Epithelial cell of proximal tubule (primary cell): ENCODE data around the gene BRINP2. TPM values are rescaled to one million over a fixed set of nuclear protein-coding genes. Genes with fewer than 3 reads are reported as not detected.

ENCODE experiments used
- DNase-seq: peaks from one replicate; pipeline ENCODE4 v3.0.0-alpha.2; 2011; ENCODE audit warnings: low read depth
- H3K4me3 ChIP-seq: 2 replicates; pipeline ENCODE4 v1.5.1; 2011; ENCODE audit warnings: low read depth, mild to moderate bottlenecking, low read length
- total RNA-seq: library from RNA; depleted of rRNA; stranded (reverse); fragments of >200 nt; gene quantifications from 2 replicates; pipeline ENCODE4 v1.2.3, GENCODE V29; 2015
- TF ChIP-seq, protein P1 (sequence below): conservative IDR thresholded peaks from 2 replicates; pipeline ENCODE4 v1.5.1; 2012; ENCODE audit warnings: low read depth, mild to moderate bottlenecking, low read length

The BRINP2 gene
- total RNA-seq, 1 donor from 2014 or later: not detected

DNA sequence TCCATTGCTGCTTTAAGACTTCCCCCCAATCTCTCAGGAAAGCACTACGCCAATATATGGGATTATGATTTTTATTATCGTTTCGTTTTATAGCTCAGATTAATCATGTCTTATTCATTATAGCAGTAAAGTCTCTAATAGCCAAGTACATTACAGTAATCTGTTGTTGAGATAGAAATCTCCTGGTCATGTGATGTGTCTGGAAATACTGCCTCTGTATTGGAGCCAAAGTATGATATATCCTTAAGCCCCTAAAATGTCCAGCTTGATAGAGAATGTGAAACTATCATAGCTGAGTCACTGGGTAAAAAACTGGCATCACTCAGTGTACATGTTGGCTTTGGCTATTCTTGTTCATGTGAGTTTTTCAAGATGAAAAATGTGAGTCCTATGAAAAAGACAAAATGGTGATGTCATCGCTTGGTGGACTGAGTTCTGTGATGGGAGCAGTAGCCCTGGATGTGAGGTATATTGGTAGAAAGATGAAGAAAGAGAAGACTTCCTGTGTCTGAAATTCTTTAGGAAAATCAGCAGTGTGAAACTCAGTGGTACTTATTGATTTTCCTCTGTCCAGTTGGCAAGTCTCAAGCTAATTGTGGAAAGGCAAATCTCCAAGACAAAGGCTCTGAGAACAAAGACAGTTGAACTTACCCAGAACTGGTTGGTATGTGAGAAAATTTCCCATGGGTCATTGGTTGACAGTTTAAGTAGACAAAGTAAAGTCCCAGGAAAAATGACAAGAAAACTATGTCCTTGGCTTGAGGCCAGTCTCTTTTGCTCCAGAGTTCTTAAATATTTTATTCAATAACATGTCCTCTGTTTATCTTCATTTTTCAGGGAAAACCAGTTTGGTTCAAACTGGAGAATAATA, 76.2 kb downstream of the BRINP2 start:
- H3K4me3 ChIP-seq: no peak overlapping the region
- TF ChIP-seq, protein P1, sequence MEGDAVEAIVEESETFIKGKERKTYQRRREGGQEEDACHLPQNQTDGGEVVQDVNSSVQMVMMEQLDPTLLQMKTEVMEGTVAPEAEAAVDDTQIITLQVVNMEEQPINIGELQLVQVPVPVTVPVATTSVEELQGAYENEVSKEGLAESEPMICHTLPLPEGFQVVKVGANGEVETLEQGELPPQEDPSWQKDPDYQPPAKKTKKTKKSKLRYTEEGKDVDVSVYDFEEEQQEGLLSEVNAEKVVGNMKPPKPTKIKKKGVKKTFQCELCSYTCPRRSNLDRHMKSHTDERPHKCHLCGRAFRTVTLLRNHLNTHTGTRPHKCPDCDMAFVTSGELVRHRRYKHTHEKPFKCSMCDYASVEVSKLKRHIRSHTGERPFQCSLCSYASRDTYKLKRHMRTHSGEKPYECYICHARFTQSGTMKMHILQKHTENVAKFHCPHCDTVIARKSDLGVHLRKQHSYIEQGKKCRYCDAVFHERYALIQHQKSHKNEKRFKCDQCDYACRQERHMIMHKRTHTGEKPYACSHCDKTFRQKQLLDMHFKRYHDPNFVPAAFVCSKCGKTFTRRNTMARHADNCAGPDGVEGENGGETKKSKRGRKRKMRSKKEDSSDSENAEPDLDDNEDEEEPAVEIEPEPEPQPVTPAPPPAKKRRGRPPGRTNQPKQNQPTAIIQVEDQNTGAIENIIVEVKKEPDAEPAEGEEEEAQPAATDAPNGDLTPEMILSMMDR: no peak
- no peak for DNase-seq

DNA sequence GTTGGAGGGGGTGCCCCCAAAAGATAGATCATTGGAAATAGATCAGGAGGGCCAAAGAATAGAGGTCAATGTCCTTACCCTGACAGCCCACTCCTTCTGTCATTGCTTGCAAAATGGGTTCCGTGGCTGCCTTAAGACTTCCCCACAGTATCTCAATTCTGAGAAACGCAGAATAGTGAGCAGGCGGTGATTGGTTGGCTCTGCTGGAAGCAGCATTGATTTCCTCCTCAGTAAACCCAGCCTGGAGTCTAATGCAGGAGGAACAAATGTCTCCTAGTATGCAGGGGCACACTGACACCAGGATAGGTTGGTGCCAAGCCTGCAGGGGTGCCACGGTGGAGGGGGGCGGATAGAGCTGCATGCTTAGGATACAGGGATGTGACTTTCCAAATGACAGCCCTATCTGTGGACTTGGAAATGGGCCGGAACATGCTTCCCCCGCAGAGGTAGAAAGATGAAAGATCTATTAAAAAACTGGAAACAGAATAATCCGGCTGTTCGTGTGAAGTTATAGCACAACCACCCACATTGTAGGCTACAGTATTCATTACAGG, 76.9 kb downstream of the BRINP2 start:
- no peak overlapping the region for H3K4me3 ChIP-seq
- TF ChIP-seq, protein P1: no peak
- no peak for DNase-seq

DNA sequence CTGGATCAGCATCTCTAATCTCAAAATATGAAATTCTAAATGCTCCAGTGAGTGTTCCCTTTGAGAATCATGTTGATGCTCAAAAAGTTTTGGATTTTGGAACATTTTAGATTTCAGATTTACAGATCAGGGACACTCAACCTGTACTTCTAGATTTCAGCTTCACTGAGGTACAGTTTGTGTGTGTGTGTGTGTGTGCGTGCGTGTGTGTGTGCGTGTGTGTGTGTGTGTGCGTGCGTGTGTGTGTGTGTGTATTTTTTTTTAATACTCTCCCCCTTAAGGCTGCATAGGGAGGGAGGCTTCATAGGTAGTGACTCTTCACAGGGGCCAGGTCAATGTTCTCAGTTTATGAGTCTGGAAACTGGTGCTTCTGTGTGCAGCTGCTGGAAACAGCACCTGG, 77.5 kb downstream of the BRINP2 start:
- no peak for DNase-seq
- TF ChIP-seq, protein P1: no peak
- no peak overlapping the region for H3K4me3 ChIP-seq

DNA sequence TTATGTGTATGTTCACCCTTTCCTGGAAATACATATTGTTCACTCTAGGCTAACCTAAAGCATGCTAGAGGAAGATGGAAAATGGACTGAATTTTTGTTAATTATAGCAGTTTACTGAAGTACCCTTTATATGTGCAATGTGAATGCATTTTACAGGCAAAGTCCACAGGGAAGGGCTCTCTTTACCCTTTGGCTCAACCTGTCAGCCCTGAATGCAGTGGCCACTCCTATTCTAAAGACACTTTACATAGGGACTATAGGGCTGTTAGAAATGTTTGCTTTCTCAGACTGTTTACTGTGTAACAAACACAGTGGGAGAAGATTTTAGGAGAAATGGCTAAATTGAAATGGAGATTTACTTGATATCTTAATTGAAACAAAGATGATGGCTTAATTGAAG, 78.5 kb downstream of the BRINP2 start:
- no peak for DNase-seq
- H3K4me3 ChIP-seq: no peak overlapping the region
- TF ChIP-seq, protein P1: no peak

- DNase-seq: no peak
- TF ChIP-seq, protein P1: no peak
These were observed 82.1 kb downstream of the BRINP2 start for GRCh38 chr1:177252877-177253276.

DNA sequence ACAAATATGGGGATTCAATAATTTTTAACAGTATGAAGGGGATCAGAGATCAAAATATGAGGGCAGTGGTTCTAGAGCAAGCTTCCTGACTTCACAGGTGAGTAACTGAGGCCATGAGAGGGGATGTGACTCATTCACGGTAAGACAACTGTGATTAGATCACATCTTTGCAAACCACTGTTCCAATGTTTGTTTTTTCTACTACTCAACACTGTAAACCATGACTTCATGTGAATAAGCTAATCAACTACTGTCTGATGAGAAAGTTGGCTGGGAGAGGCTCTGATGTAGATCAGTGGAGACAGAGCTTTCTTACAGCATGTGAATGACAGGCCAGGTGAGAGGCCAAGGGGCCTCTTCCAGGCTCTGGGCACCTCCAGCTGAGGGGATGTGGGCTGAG, 84.7 kb downstream of the BRINP2 start:
- no peak overlapping the region for H3K4me3 ChIP-seq
- TF ChIP-seq, protein P1: no peak
- DNase-seq: peak; percentile 93

More at GRCh38 chr1:177252877-177253276, 82.1 kb downstream of the BRINP2 start:
- H3K4me3 ChIP-seq: no peak overlapping the region
